Peyer's patch (tissue), 4 donors: ENCODE data around the gene SIGLEC15. TPM values are rescaled to one million over a fixed set of nuclear protein-coding genes. Genes with fewer than 3 reads are reported as not detected.

ENCODE experiments used
- DNase-seq, 3 donors: peaks; one replicate each; pipeline ENCODE4 v3.0.0-alpha.2; 2017 to 2019
- H3K27ac ChIP-seq, 4 donors: fragments of 200-600 bp; sonication (generic); one replicate each; pipeline ENCODE4 v1.5.1; 2016 to 2019
- H3K27me3 ChIP-seq, 2 donors: fragments of 200-600 bp; sonication (generic); one replicate each; pipeline ENCODE4 v1.5.1; 2019
- H3K36me3 ChIP-seq, 3 donors: fragments of 200-600 bp; sonication (generic); one replicate each; pipeline ENCODE4 v1.5.1; 2016 to 2019
- H3K4me1 ChIP-seq, 4 donors: fragments of 200-600 bp; sonication (generic); one replicate each; pipeline ENCODE4 v1.5.1; 2016 to 2019
- H3K4me3 ChIP-seq, 4 donors: fragments of 200-600 bp; sonication (generic); 1 replicate in 3 of 4; 2 replicates in 1 of 4; pipeline ENCODE4 v1.5.1; 2016 to 2019; ENCODE audit warnings: mild to moderate bottlenecking in 1 of 4
- H3K9me3 ChIP-seq, 4 donors: fragments of 200-600 bp; sonication (generic); one replicate each; pipeline ENCODE4 v1.5.1; 2016 to 2019; ENCODE audit warnings: mild to moderate bottlenecking in 1 of 4
- CTCF ChIP-seq, 6 experiments: fragments of 450-650 bp in 4 of 6; fragments of 200-600 bp in 2 of 6; sonication (generic) in 1 of 6; IDR thresholded peaks; one replicate each; pipeline ENCODE4 v1.5.1; 2017 to 2019; ENCODE audit warnings: antibody characterized with exemption in 6 of 6, mild to moderate bottlenecking in 3 of 6, moderate library complexity in 1 of 6
- POLR2A ChIP-seq, 2 donors: fragments of 450-650 bp; IDR thresholded peaks; one replicate each; pipeline ENCODE4 v1.5.1; 2017; ENCODE audit warnings: antibody characterized with exemption in 2 of 2, mild to moderate bottlenecking in 2 of 2, moderate library complexity in 2 of 2
- total RNA-seq, 4 donors: library from RNA; depleted of rRNA; stranded (reverse); fragments of >200 nt; gene quantifications; one replicate each; pipeline ENCODE4 v1.1.0, GENCODE V29; 2016

SIGLEC15 gene
- total RNA-seq, 4 donors from 2014 or later = 0.47 TPM; not detected in 3

GRCh38 chr18:45859334-45859733 is 33.9 kb downstream of the SIGLEC15 start:
- Histone ChIP-seq H3K27ac (no peak overlapping the region), H3K27me3 (no peaks in the 10 kb centered on the region), H3K4me3 (no peak overlapping the region), H3K36me3 (peaks cover 0 to 73% (median 0%) of the 10 kb centered on the region in 3 donors), H3K4me1 (no peaks in the 10 kb centered on the region), H3K9me3 (no peaks in the 10 kb centered on the region)
- TF ChIP-seq CTCF (IDR thresholded peaks at IDR 0.05) = no peak
- DNase-seq = no peak

- no peak overlapping the region for H3K27ac ChIP-seq
- no peaks in the 10 kb centered on the region for H3K27me3 ChIP-seq
- H3K4me3 ChIP-seq = no peak overlapping the region
- DNase-seq = no peak
- H3K36me3 ChIP-seq = peaks cover 0 to 73% (median 0%) of the 10 kb centered on the region in 3 donors
- TF ChIP-seq POLR2A (IDR thresholded peaks at IDR 0.05) = no peak
- TF ChIP-seq CTCF (IDR thresholded peaks at IDR 0.05) = no peak
- no peaks in the 10 kb centered on the region for H3K9me3 ChIP-seq
- no peaks in the 10 kb centered on the region for H3K4me1 ChIP-seq
Measured at GRCh38 chr18:45860492-45860891, 35.0 kb downstream of the SIGLEC15 start.

GRCh38 chr18:45860971-45861370 is 35.5 kb downstream of the SIGLEC15 start:
- TF ChIP-seq POLR2A (IDR thresholded peaks at IDR 0.05) = no peak
- TF ChIP-seq CTCF (IDR thresholded peaks at IDR 0.05) = no peak
- Histone ChIP-seq H3K27me3 (no peaks in the 10 kb centered on the region), H3K36me3 (peaks cover 0 to 73% (median 0%) of the 10 kb centered on the region in 3 donors), H3K9me3 (no peaks in the 10 kb centered on the region), H3K27ac (no peak overlapping the region), H3K4me1 (no peaks in the 10 kb centered on the region), H3K4me3 (no peak overlapping the region)
- no peak for DNase-seq

GRCh38 chr18:45861926-45862325 is 36.5 kb downstream of the SIGLEC15 start:
- H3K36me3 ChIP-seq = peaks cover 0 to 73% (median 0%) of the 10 kb centered on the region in 3 donors

GRCh38 chr18:45863469-45863868 is 38.0 kb downstream of the SIGLEC15 start:
- no peak for DNase-seq
- Histone ChIP-seq H3K4me3 (no peak overlapping the region), H3K27me3 (no peaks in the 10 kb centered on the region), H3K9me3 (no peaks in the 10 kb centered on the region), H3K36me3 (peaks cover 0 to 74% (median 0%) of the 10 kb centered on the region in 3 donors), H3K4me1 (no peaks in the 10 kb centered on the region), H3K27ac (no peak overlapping the region)
- TF ChIP-seq CTCF (IDR thresholded peaks at IDR 0.05) (no peak), POLR2A (IDR thresholded peaks at IDR 0.05) (no peak)

More at GRCh38 chr18:45861926-45862325, 36.5 kb downstream of the SIGLEC15 start:
- no peak overlapping the region for H3K27ac ChIP-seq
- H3K4me3 ChIP-seq = no peak overlapping the region
- DNase-seq = no peak
- no peaks in the 10 kb centered on the region for H3K27me3 ChIP-seq
- H3K9me3 ChIP-seq = no peaks in the 10 kb centered on the region
- TF ChIP-seq POLR2A (IDR thresholded peaks at IDR 0.05) (no peak), CTCF (IDR thresholded peaks at IDR 0.05) (no peak)
- H3K4me1 ChIP-seq = no peaks in the 10 kb centered on the region

GRCh38 chr18:45864081-45864480 is 38.6 kb downstream of the SIGLEC15 start:
- Histone ChIP-seq H3K27ac (no peak overlapping the region), H3K27me3 (no peaks in the 10 kb centered on the region), H3K4me1 (no peaks in the 10 kb centered on the region), H3K9me3 (no peaks in the 10 kb centered on the region), H3K36me3 (peaks cover 0 to 74% (median 0%) of the 10 kb centered on the region in 3 donors), H3K4me3 (no peak overlapping the region)
- TF ChIP-seq CTCF (IDR thresholded peaks at IDR 0.05) = no peak
- no peak for TF ChIP-seq POLR2A (IDR thresholded peaks at IDR 0.05)
- no peak for DNase-seq
